Liver (tissue), 9 donors: ENCODE results near the gene LHX3. TPM values are rescaled to one million over a fixed set of nuclear protein-coding genes. Genes with fewer than 3 reads are reported as not detected.

Source experiments
- DNase-seq: peaks from one replicate; pipeline ENCODE4 v3.0.0-alpha.2; 2017; ENCODE audit warnings: low spot score
- H3K27ac ChIP-seq, 2 donors: one replicate each; pipeline ENCODE4 v1.7.0; 2013; ENCODE audit warnings: inconsistent platforms in 2 of 2, low read length in 2 of 2, control low read depth in 1 of 2, low read depth in 1 of 2, mild to moderate bottlenecking in 1 of 2
- H3K27me3 ChIP-seq, 4 donors: one replicate each; pipeline versions ENCODE4 v1.6.1 to v1.7.0; 2013; ENCODE audit warnings: low read length in 3 of 4, inconsistent platforms in 1 of 4, mild to moderate bottlenecking in 1 of 4, moderate library complexity in 1 of 4; ENCODE audit not compliant: control insufficient read depth in 4 of 4, insufficient read depth in 4 of 4
- H3K36me3 ChIP-seq, 4 donors: one replicate each; pipeline versions ENCODE4 v1.6.1 to v1.7.0; 2013; ENCODE audit warnings: low read length in 3 of 4, mild to moderate bottlenecking in 3 of 4, low read depth in 1 of 4, moderate library complexity in 1 of 4; ENCODE audit not compliant: control insufficient read depth in 4 of 4, insufficient read depth in 3 of 4
- H3K4me1 ChIP-seq, 4 donors: one replicate each; pipeline versions ENCODE4 v1.6.1 to v1.7.0; 2013; ENCODE audit warnings: low read length in 3 of 4, mild to moderate bottlenecking in 3 of 4, moderate library complexity in 1 of 4; ENCODE audit not compliant: control insufficient read depth in 4 of 4, insufficient read depth in 4 of 4
- H3K4me3 ChIP-seq, 3 donors: one replicate each; pipeline versions ENCODE4 v1.6.1 to v1.7.0; 2013; ENCODE audit warnings: low read length in 3 of 3, control low read depth in 1 of 3, low read depth in 1 of 3, mild to moderate bottlenecking in 1 of 3
- H3K9ac ChIP-seq, 2 donors: one replicate each; pipeline ENCODE4 v1.7.0; 2013; ENCODE audit warnings: low read length in 2 of 2, mild to moderate bottlenecking in 2 of 2, moderate library complexity in 2 of 2, control low read depth in 1 of 2, low read depth in 1 of 2
- H3K9me3 ChIP-seq, 4 donors: one replicate each; pipeline versions ENCODE4 v1.6.1 to v1.7.0; 2013; ENCODE audit warnings: low read length in 3 of 4; ENCODE audit not compliant: control insufficient read depth in 4 of 4
- EGR1 ChIP-seq, 2 donors: IDR thresholded peaks; 2 replicates each; pipeline ENCODE4 v1.6.1; 2016 to 2018; ENCODE audit warnings: antibody characterized with exemption in 2 of 2, low read depth in 2 of 2
- FOXA1 ChIP-seq: IDR thresholded peaks from 2 replicates; pipeline ENCODE4 v1.6.1; 2016; ENCODE audit warnings: antibody characterized with exemption
- FOXA2 ChIP-seq: IDR thresholded peaks from 2 replicates; pipeline ENCODE4 v1.6.1; 2016; ENCODE audit warnings: antibody characterized with exemption
- GABPA ChIP-seq, 2 donors: IDR thresholded peaks in 1 of 2; conservative IDR thresholded peaks in 1 of 2; 2 replicates each; pipeline ENCODE4 v1.6.1; 2016; ENCODE audit warnings: antibody characterized with exemption in 2 of 2, mild to moderate bottlenecking in 1 of 2, moderate library complexity in 1 of 2
- HNF4A ChIP-seq, 2 donors: conservative IDR thresholded peaks; 2 replicates each; pipeline ENCODE4 v1.6.1; 2016; ENCODE audit warnings: antibody characterized with exemption in 2 of 2, mild to moderate bottlenecking in 2 of 2
- HNF4G ChIP-seq: IDR thresholded peaks from 2 replicates; pipeline ENCODE4 v1.6.1; 2016; ENCODE audit warnings: antibody characterized with exemption
- JUND ChIP-seq, 2 donors: IDR thresholded peaks; 2 replicates each; pipeline ENCODE4 v1.6.1; 2016; ENCODE audit warnings: antibody characterized with exemption in 2 of 2
- RAD21 ChIP-seq, 2 donors: IDR thresholded peaks; 2 replicates each; pipeline ENCODE4 v1.6.1; 2016; ENCODE audit warnings: antibody characterized with exemption in 2 of 2, mild to moderate bottlenecking in 2 of 2
- RXRA ChIP-seq, 2 donors: IDR thresholded peaks; 2 replicates each; pipeline ENCODE4 v1.6.1; 2017 to 2018; ENCODE audit warnings: antibody characterized with exemption in 2 of 2, mild to moderate bottlenecking in 1 of 2
- SP1 ChIP-seq: IDR thresholded peaks from 2 replicates; pipeline ENCODE4 v1.6.1; 2018; ENCODE audit warnings: antibody characterized with exemption, mild to moderate bottlenecking
- TAF1 ChIP-seq: conservative IDR thresholded peaks from 2 replicates; pipeline ENCODE4 v1.6.1; 2016; ENCODE audit warnings: antibody characterized with exemption, mild to moderate bottlenecking
- YY1 ChIP-seq: IDR thresholded peaks from 2 replicates; pipeline ENCODE4 v1.6.1; 2016; ENCODE audit warnings: antibody characterized with exemption, mild to moderate bottlenecking
- WGBS: extraction: QIAGEN DNeasy Blood & Tissue Kit; methylation state at CpG from one replicate; pipeline ENCODE4 v1.1.7; 2013; 5-methylcytosine and 5-hydroxymethylcytosine counted together
- polyA plus RNA-seq, 2 donors: library from polyadenylated mRNA; stranded (reverse) in 1 of 2; unstranded in 1 of 2; fragments of 200-250 nt in 1 of 2; fragments of >200 nt in 1 of 2; fragmentation: Nextera tagmentation in 1 of 2; extraction: Ambion mirVana in 1 of 2; gene quantifications; one replicate each; pipeline versions ENCODE4 v1.2.1 to v1.2.3, GENCODE V29; 2013 to 2015
- total RNA-seq, 2 donors: library from RNA; depleted of rRNA; stranded (reverse); fragments of >200 nt; gene quantifications; one replicate each; pipeline ENCODE4 v1.2.3, GENCODE V29; 2014
- TF ChIP-seq, protein P1 (sequence below): IDR thresholded peaks from 2 replicates; pipeline ENCODE4 v1.6.1; 2016; ENCODE audit warnings: antibody characterized with exemption
- TF ChIP-seq, protein P2 (sequence below): IDR thresholded peaks from 2 replicates; pipeline ENCODE4 v1.6.1; 2016; ENCODE audit warnings: antibody characterized with exemption
- TF ChIP-seq, protein P3 (sequence below): IDR thresholded peaks from 2 replicates; pipeline ENCODE4 v1.6.1; 2016; ENCODE audit warnings: antibody characterized with exemption, mild to moderate bottlenecking
- TF ChIP-seq, protein P4 (sequence below): IDR thresholded peaks from 2 replicates; pipeline ENCODE4 v1.6.1; 2016; ENCODE audit warnings: antibody characterized with exemption
- donor health status: healthy.
- donor health status: healthy.
- donor health status: healthy.
- donor health status: healthy.
- donor health status: healthy.

Gene LHX3
- total and polyA plus RNA-seq, 4 donors, result not detected

DNA sequence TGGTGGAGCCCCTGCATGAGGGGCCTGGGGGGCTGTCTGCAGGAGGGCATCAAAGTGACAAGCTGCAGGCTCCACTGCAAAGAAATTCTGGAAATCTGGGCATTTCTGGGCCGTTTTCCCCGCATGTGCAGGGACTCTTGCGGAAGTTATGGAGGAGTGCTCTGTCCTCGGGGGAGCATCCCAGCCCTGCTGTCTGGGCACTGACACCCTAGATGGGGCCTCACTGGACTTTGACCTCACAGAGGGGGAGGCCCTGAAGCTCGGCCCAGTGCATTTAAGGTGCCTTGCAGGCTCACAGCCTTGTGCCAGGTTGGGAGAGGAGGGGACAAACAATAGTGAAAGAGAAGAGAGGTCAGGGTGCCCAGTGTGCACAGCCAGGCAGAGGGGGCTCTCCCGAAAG, 35.4 kb downstream of the LHX3 start:
- TF ChIP-seq EGR1 (IDR thresholded peaks at IDR 0.05; ENCODE audit: low read depth in 2 of 2) (no peak), FOXA1 (no peak), RXRA (IDR thresholded peaks at IDR 0.05) (no peak), YY1 (no peak), FOXA2 (no peak), HNF4G (no peak)
- Histone ChIP-seq H3K9ac (no peak overlapping the region), H3K27ac (no peak overlapping the region), H3K9me3 (no peaks in the 10 kb centered on the region), H3K4me1 (no peaks in the 10 kb centered on the region), H3K4me3 (no peak overlapping the region), H3K27me3 (peaks cover 0 to 2% (median 0%) of the 10 kb centered on the region in 4 donors), H3K36me3 (no peaks in the 10 kb centered on the region)
- no peak for DNase-seq
- 52% methylated on average over 6 of the region's 6 CpGs for WGBS

DNA sequence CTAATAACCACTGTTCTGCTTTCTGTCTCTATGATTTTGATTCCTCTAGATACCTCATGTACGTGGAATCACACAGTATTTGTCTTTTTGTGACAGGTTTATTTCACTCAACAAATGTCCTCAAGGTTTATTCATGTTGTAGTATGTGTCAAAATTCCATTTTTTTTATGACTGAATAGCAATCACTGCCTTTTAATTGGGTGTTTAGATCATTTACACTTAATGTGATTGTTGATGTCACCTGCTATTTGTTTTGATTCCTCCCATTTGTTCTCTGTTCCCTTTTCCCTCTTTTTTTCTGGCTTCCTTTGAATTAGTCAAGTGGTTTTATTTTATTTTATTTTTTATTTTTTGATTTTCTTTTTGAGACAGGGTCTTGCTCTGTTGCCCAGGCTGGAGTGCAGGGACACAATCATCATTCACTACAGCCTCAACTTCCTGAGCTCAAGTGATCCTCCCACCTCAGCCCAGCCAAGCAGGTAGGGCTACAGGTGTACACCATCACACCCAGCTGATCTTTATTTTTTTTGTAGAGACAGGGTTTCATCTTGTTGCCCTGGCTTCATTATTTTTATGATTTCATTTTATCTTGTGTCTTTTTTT, 41.6 kb downstream of the LHX3 start:
- H3K27me3 ChIP-seq, result no peaks in the 10 kb centered on the region
- TF ChIP-seq TAF1 (no peak), FOXA2 (no peak), JUND (IDR thresholded peaks at IDR 0.05) (no peak), HNF4G (no peak), EGR1 (IDR thresholded peaks at IDR 0.05; ENCODE audit: low read depth in 2 of 2) (no peak), HNF4A (conservative IDR thresholded peaks at IDR 0.05) (no peak), SP1 (no peak), RAD21 (IDR thresholded peaks at IDR 0.05) (no peak), GABPA (IDR thresholded peaks at IDR 0.05 in 1 of 2, conservative IDR thresholded peaks at IDR 0.05 in 1 of 2) (no peak), RXRA (IDR thresholded peaks at IDR 0.05) (no peak)
- TF ChIP-seq, protein P1, sequence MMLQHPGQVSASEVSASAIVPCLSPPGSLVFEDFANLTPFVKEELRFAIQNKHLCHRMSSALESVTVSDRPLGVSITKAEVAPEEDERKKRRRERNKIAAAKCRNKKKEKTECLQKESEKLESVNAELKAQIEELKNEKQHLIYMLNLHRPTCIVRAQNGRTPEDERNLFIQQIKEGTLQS, result no peak
- TF ChIP-seq, protein P2, sequence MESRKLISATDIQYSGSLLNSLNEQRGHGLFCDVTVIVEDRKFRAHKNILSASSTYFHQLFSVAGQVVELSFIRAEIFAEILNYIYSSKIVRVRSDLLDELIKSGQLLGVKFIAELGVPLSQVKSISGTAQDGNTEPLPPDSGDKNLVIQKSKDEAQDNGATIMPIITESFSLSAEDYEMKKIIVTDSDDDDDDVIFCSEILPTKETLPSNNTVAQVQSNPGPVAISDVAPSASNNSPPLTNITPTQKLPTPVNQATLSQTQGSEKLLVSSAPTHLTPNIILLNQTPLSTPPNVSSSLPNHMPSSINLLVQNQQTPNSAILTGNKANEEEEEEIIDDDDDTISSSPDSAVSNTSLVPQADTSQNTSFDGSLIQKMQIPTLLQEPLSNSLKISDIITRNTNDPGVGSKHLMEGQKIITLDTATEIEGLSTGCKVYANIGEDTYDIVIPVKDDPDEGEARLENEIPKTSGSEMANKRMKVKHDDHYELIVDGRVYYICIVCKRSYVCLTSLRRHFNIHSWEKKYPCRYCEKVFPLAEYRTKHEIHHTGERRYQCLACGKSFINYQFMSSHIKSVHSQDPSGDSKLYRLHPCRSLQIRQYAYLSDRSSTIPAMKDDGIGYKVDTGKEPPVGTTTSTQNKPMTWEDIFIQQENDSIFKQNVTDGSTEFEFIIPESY, result no peak
- TF ChIP-seq, protein P3, sequence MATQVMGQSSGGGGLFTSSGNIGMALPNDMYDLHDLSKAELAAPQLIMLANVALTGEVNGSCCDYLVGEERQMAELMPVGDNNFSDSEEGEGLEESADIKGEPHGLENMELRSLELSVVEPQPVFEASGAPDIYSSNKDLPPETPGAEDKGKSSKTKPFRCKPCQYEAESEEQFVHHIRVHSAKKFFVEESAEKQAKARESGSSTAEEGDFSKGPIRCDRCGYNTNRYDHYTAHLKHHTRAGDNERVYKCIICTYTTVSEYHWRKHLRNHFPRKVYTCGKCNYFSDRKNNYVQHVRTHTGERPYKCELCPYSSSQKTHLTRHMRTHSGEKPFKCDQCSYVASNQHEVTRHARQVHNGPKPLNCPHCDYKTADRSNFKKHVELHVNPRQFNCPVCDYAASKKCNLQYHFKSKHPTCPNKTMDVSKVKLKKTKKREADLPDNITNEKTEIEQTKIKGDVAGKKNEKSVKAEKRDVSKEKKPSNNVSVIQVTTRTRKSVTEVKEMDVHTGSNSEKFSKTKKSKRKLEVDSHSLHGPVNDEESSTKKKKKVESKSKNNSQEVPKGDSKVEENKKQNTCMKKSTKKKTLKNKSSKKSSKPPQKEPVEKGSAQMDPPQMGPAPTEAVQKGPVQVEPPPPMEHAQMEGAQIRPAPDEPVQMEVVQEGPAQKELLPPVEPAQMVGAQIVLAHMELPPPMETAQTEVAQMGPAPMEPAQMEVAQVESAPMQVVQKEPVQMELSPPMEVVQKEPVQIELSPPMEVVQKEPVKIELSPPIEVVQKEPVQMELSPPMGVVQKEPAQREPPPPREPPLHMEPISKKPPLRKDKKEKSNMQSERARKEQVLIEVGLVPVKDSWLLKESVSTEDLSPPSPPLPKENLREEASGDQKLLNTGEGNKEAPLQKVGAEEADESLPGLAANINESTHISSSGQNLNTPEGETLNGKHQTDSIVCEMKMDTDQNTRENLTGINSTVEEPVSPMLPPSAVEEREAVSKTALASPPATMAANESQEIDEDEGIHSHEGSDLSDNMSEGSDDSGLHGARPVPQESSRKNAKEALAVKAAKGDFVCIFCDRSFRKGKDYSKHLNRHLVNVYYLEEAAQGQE, result no peak
- TF ChIP-seq, protein P4, sequence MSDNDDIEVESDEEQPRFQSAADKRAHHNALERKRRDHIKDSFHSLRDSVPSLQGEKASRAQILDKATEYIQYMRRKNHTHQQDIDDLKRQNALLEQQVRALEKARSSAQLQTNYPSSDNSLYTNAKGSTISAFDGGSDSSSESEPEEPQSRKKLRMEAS, result no peak
- WGBS, result 80% methylated on average over 1 of the region's 1 CpG
- no peaks in the 10 kb centered on the region for H3K4me1 ChIP-seq
- DNase-seq, result no peak
- no peak overlapping the region for H3K9ac ChIP-seq
- no peak overlapping the region for H3K4me3 ChIP-seq
- no peaks in the 10 kb centered on the region for H3K9me3 ChIP-seq
- H3K36me3 ChIP-seq, result no peaks in the 10 kb centered on the region
- H3K27ac ChIP-seq, result no peak overlapping the region
